Ramos (cell line): ENCODE data around the gene BBC3.

ENCODE experiments used
- in situ Hi-C: fragments of 300-500 bp; cut with MboI; formaldehyde crosslinking; loops from one replicate; pipeline ENCODE4 v1.14.3; 2022; ENCODE audit warnings: low sequenced_read_pairs; ENCODE audit not compliant: unreplicated experiment

Gene BBC3

DNA sequence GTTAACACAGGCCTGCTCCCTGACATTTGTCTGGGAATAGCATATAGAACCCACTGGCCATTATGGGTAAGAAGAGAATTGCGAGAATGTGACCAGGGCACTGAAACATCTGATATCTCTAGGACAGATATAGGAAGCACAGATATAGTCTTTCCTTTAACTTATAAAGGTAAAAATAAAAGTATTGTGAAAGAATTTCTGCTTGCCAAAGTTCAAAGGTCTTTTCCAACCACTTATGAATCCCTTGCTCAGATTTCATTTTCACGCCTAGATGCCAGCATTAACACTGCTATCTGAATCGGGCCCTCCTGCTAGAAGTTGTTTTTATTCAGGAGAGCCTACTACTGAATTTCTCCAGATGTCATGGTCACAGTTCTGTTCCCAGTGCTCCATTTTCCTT is 27.7 kb downstream of the BBC3 start:
- in situ Hi-C loops: no loop called here

DNA sequence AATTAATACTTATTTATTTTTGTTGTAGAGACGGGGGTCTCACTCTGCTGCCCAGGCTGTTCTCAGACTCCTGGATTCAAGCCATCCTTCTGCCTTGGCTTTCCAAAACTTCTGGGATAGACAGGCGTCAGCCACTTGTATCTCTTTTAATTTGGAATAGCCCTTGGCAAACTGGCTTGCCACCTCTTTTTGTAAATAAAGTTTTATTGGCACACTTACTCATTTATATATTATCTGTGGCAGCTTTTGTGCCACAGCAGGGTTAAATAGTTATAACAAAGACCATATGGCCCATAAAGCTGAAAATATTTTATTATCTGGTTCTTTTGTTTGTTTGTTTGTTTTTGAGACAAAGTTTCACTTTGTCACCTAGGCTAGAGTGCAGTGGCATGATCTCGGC is 30.5 kb downstream of the BBC3 start:
- in situ Hi-C loops: no loop called here

DNA sequence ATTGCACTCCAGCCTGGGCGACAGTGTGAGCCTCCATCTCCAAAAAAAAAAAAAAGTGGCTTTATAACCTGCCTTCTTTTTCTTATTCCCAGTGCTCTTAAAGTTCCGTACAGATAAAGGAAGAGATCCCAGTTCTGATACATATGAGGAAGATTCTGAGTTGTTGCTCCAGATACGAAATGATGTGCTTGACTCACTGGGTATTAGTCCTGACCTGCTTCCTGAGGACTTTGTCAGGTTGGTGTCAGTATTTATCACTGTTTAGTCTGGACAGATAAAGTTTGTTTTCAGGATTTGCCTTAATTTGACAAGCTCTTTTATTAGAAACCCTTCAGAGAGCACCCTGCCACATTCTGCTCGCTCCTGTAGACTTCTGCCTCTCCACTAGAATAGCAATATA is 33.9 kb downstream of the BBC3 start:
- in situ Hi-C loops: no loop called here

DNA sequence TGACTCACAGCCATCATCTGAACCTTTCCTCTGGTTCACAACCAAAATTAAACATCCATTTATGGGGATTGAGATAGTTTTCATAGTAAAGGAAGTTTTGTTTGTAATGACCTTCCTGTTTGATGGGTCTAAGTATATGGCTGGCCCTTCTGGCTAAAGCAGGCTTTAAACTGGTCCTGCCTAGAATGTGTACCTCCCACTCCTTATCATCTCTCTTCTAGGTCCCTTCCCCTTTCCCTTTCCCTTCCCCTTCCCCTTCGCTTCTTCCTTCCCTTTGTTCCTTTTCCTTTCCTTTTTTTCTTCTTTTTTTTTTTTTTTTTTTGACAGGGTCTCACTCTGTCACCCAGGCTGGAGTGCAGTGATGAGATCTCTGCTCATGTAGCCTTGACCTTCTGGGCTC is 35.6 kb downstream of the BBC3 start:
- in situ Hi-C loops: no loop called here

DNA sequence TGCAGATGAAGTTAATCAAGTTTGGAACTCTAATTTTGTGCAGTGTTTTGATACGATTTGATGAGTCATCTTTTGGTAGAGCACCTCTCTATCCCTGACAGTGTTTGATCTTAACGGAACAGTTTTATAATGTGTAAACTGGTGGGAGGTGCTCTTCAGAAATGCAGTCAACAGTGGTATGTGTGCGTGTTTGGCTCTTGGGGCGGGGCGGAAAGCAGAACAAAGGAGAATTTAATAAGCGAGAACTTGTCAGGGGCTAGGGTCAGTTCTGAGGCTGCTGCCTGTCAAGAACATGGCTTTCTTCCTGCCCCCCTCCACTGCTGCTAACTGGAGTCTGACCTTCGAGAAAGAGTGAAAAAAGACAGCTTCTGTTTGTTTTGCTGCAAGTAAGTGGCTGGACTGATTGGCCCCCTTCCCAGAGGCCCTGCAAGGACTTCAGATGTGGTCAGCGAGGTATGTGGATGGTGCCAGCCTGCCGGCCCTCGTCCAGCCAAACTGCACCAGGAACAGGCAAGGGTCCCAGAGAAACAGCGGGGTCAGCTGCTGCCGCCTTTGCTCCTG is 40.8 kb downstream of the BBC3 start:
- in situ Hi-C loops: no loop called here

DNA sequence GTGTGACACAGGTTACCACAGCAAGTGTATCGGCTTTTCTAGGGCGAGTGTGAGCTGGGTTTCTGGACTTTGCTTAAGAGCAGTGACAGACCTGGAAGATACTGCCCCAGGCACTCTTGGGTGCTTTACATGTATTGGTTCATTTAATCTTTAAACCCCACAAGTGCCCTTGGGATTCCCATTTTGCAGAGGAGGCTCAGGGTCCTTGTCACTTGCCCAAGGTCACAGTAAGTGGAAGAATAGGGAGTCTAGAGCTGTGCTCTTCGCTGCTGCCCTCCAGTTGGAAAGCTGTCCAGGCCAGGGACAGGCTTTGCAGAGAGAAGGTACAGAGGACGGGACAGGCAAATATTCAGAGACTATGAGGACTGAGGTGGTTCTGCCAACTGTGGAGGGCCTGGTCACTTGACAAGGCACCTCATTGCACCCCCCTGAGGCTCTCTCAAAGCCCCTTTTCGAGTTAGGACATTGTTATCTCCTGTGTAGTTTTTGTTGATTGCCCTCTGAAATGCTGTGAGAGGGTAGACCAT is 42.4 kb downstream of the BBC3 start:
- in situ Hi-C loops: no loop called here

DNA sequence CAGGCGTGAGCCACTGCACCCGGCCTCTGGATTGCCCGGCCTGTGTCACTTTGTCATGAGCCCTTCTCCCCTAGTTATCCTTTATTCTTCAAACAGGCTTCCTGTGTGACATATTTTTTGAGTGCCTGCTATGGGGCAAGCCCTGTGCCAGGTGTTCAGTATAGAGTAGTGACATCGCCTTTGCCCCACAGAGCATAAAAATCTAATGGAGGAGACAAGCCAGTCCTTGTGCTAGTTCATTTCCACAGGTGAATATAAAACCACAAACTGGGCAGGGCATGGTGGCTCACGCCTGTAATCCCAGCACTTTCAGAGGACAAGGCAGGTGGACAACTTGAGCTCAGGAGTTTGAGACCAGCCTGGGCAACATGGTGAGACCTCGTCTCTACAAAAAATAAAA is 43.2 kb downstream of the BBC3 start:
- in situ Hi-C loops: no loop called here

DNA sequence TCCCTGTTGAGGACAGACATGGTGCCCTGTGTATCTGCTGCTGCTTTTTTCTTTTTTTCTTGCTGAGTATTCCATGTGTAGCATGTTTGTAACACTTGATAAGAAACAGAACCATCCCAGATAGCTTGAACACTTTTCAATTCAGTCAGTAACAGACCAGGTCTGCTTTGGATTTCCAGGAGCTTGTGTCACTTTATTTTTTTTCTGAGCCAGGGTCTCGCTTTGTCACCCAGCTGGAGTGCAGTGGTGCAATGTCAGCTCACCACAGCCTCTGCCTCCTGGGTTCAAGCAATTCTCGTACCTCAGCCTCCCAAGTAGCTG is 43.7 kb downstream of the BBC3 start:
- in situ Hi-C loops: no loop called here

DNA sequence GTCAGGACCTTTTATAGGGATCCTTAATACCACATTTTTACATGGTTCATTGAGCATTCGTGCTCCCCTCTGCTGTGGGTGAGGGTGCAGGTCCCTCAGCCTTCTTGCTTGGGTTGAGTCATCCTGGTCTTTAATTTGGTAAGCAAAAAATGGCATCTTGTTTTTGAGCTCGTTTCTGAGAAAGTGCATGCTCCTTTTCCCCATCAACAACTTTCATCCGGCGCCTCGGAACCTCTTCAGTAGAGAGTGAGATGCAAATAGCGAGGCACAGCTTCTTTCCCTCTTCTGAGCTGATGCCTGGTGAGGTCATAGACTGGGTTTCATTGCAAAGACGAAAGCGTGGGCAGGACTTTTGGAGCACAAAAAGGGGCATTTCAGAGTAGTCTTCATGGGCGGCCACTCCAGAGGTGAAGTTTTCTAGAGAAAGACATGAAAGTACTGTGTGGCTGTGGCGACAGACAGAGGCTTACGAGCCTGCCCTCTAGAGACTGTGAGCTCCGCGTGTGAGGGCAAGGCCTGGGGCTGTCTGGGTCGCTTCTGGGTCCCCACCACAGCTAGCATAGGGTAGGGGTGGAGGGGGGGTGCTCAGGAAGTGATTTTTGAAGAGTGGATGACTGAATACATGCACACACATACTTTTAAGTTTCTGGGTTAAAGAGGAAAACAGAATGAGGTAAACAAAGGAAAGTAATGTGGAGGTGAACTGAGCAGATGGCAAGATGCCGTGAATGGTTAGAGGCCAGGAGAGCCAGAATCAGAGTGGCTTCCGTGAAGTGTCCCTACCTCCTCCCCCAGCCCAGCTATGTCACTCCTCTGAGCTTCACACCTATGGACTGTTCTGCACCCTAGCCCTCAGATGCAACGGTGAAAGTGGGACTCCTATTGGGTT is 44.3 kb downstream of the BBC3 start:
- in situ Hi-C loops: no loop called here

DNA sequence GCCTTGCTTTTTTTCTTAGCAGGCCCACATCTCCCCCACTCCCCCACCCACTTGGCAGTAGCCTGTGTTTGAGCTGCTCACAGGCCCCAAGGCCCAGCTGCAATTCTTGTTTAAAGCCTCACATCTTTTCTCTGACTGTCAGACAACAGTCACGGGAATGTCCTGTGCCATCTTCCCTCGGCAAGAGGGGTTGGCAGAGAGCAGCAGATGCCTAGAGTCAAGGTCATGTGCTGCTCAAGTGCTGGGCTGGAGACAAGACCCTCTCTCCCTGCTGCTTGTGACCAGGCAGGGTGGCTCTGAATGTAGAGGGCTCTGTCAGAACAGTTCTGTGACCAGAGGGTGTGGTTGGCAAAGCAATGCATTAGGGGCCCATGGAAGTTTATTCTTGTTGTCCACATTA is 47.4 kb downstream of the BBC3 start:
- in situ Hi-C loops: no loop called here

DNA sequence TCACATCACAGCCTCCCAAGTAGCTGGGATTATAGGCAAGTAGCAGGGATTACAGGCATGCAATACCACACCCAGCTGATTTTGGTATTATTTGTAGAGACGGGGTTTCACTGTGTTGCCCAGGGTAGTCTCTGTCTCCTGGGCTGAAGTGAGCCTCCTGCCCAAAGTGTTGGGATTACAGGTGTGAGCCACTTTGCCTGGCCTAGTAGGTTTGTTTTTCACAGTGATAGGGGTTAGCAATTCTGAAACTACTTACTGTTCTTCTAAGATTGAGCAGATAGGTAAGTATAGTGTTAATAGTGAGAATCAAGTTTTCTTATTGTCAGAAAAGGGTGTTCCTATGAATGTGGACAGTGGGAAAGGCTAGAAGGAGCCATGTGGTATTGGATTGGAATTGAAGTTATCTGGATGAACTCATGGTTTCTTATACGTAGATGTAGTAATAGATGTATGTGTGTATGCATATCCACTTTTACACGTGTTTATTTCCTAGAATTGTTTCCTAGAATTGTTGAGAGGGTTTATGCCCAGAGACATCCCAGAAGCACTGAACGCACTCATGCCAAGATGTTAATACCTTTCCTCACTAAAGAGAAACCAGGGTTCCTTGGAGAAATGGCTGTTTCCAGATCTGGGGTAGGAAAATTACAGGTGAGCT is 51.2 kb downstream of the BBC3 start:
- in situ Hi-C loops: no loop called here

DNA sequence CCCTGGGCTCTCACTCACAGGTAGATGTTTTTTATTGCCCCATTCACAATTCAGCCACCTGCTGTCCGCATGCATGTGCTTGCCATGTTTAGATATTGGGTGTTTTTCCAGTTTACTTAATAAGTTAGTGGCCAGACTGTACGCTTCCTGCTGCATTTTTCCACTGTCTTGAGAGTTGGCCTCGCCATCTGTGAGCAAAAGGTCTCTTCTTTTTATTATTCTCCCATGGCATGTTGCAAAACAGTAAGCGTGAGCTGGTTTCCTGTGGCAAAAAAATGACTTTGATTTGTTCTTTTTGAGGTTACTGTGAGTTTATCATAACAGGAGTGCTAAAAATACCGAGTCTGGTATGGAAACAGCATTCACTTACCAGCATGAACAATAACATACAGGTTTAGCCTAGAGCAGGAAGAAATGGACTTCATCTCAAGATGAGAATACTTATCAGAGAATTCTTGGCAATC is 54.3 kb downstream of the BBC3 start:
- in situ Hi-C loops: no loop called here

DNA sequence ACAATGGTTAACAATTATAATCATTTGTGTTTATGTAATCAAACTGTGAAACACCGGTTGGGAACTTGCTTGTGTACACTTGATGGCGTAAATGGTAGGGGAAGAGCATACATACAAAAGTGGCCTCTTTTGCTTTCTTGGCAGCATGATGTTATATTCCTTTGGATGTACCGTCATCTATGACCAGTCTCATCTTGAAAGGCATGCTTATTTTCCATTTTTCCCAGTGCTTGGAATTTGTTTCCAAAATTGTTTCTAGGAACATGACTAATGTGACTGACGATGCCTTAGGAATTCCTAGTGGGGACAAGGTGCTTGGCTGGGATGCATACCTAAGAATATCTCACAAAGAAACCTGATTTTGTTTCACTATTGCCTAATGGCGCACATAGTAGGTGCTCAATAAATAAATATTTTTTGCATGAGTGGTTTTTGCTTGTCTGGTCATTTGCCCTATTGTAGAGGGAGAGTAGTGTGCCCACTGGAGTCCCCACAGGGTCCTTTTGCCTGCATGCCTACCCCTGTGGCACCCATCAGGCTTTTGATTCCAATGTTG is 54.9 kb downstream of the BBC3 start:
- in situ Hi-C loops: no loop called here

DNA sequence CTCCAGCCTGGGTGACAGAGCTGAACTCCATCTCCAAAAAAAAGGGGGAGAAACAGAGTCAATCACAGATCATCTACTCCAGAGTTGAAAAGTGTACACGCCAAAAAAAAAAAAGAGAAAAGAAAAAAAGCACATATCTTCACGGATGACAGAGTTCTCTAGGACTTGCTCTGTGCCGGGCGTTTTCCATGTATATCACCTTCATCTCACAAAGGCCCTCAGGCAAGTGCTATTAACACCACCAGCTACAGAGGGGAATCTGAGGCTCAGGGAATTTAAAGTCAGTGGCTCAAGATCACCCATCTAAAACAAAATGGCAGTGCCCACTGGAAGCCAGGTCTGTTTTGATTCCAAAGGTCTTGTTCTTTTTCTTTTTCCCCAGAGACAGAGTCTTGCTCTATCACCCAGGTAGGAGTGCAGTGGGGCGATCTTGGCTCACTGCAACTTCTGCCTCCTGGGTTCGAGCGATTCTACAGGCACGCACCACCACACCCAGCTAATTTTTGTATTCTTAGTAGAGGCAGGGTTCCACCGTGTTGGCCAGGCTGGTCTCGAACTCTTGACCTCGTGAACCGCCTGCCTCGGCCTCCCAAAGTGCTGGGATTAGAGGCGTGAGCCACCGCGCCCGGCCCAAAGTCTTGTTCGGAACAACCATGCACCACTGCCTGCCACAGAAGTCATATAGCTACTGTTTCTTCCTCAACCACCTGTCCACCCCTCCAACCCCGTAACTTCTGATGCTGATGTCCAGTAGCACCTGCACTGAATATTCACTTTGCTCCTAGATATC is 58.1 kb downstream of the BBC3 start:
- in situ Hi-C loops: no loop called here
